Endothelial cell of umbilical vein (primary cell): ENCODE results near the gene AGO4. TPM values are rescaled to one million over a fixed set of nuclear protein-coding genes. Genes with fewer than 3 reads are reported as not detected.
A peak's percentile ranks its signal among the peaks of the same experiment; 100 is the strongest.

Source experiments
- BruUV-seq: library from RNA; stranded (reverse); fragments of 400-500 nt; replicated peaks from 2 replicates; lab custom pipeline; 2021; lab: Mats Ljungman, UMichigan
- CTCF ChIA-PET: fragments of 300-600, 350-600 bp; sonication (Branson Sonifier 250); formaldehyde crosslinking; loops from one replicate; lab custom pipeline; 2021; ENCODE audit warnings: antibody characterized with exemption, inconsistent platforms; lab: Charles Lee
- POLR2A ChIA-PET: fragments of 300-600, 350-600 bp; sonication (Branson Sonifier 250); formaldehyde crosslinking; loops from one replicate; lab custom pipeline; 2021; ENCODE audit warnings: antibody characterized with exemption, inconsistent platforms; lab: Charles Lee
- DNase-seq: peaks from one replicate; pipeline ENCODE4 v3.0.0-alpha.2; 2011; ENCODE audit warnings: low read depth, low spot score
- FAIRE-seq: peaks from 2 replicates; lab custom pipeline; 2011; peaks lifted over from hg19 to GRCh38; lab: Jason Lieb, UNC
- H2AFZ ChIP-seq: 2 replicates; pipeline ENCODE4 v1.6.0; 2012; ENCODE audit warnings: low read depth, low read length, control low read depth, inconsistent platforms
- H3K27ac ChIP-seq: 2 replicates; pipeline ENCODE4 v1.5.1; 2011; ENCODE audit warnings: low read depth, mild to moderate bottlenecking, control low read depth, low read length, moderate library complexity; ENCODE audit not compliant: insufficient read depth
- H3K27me3 ChIP-seq, 2 experiments: 2 replicates each; pipeline versions ENCODE4 v1.6.0 to v1.6.1; 2011; ENCODE audit warnings: low read length in 2 of 2, mixed read lengths in 1 of 2; ENCODE audit not compliant: control insufficient read depth in 2 of 2, insufficient read depth in 2 of 2
- H3K36me3 ChIP-seq, 2 experiments: 2 replicates in 1 of 2; 3 replicates in 1 of 2; pipeline ENCODE4 v1.5.1; 2011; ENCODE audit warnings: low read length in 2 of 2, mild to moderate bottlenecking in 1 of 2, moderate library complexity in 1 of 2; ENCODE audit not compliant: control insufficient read depth in 2 of 2, insufficient read depth in 2 of 2; ENCODE audit errors: extremely low read depth in 1 of 2
- H3K4me1 ChIP-seq: 3 replicates; pipeline ENCODE4 v1.5.1; 2011; ENCODE audit warnings: mild to moderate bottlenecking, low read length; ENCODE audit not compliant: control insufficient read depth, insufficient read depth; ENCODE audit errors: extremely low read depth
- H3K4me2 ChIP-seq: 2 replicates; pipeline ENCODE4 v1.6.1; 2011; ENCODE audit warnings: low read length, control low read depth, mixed read lengths; ENCODE audit not compliant: insufficient read depth
- H3K4me3 ChIP-seq, 3 experiments: fragments of 200-600 bp in 1 of 3; sonication (generic), shearing (Covaris generic) in 1 of 3; replicated peaks in 1 of 3; 2 replicates each; pipeline ENCODE4 v1.5.1; 2011 to 2016; ENCODE audit warnings: control low read depth in 3 of 3, low read length in 3 of 3, mild to moderate bottlenecking in 2 of 3, inconsistent platforms in 1 of 3, low read depth in 1 of 3, moderate library complexity in 1 of 3; ENCODE audit not compliant: insufficient read depth in 1 of 3
- H3K79me2 ChIP-seq: 2 replicates; pipeline ENCODE4 v1.6.0; 2012; ENCODE audit warnings: low read length, inconsistent platforms; ENCODE audit not compliant: control insufficient read depth, insufficient read depth
- H3K9ac ChIP-seq: replicated peaks from 2 replicates; pipeline ENCODE3; 2011; ENCODE audit warnings: low read length, control low read depth; ENCODE audit not compliant: insufficient read depth; ENCODE audit errors: extremely low read depth
- H3K9me1 ChIP-seq: replicated peaks from 3 replicates; pipeline ENCODE4 v1.6.0; 2011; ENCODE audit warnings: mild to moderate bottlenecking, low read length; ENCODE audit not compliant: control insufficient read depth, insufficient read depth; ENCODE audit errors: extremely low read depth
- H3K9me3 ChIP-seq: replicated peaks from 2 replicates; pipeline ENCODE4 v1.5.1; 2012; ENCODE audit warnings: low read length, inconsistent platforms; ENCODE audit not compliant: control insufficient read depth, insufficient read depth
- H4K20me1 ChIP-seq: replicated peaks from 2 replicates; pipeline ENCODE3; 2011; ENCODE audit warnings: mild to moderate bottlenecking, low read length; ENCODE audit not compliant: control insufficient read depth, insufficient read depth; ENCODE audit errors: extremely low read depth
- CTCF ChIP-seq, 2 donors: IDR thresholded peaks; 1 replicate in 1 of 2; 2 replicates in 1 of 2; pipeline ENCODE4 v1.5.1; 2011; ENCODE audit warnings: low read length in 2 of 2, mild to moderate bottlenecking in 2 of 2, moderate library complexity in 2 of 2, control low read depth in 1 of 2, inconsistent platforms in 1 of 2, low read depth in 1 of 2; ENCODE audit not compliant: insufficient read depth in 1 of 2; ENCODE audit errors: extremely low read depth in 1 of 2
- EZH2 ChIP-seq: IDR thresholded peaks from 2 replicates; pipeline ENCODE4 v1.6.1; 2012; ENCODE audit warnings: borderline replicate concordance, low read depth, mild to moderate bottlenecking, moderate library complexity, low read length, inconsistent platforms; ENCODE audit not compliant: severe bottlenecking
- FOS ChIP-seq: IDR thresholded peaks from 2 replicates; pipeline ENCODE4 v1.6.1; 2011; ENCODE audit warnings: mild to moderate bottlenecking, low read length, moderate library complexity, borderline replicate concordance; ENCODE audit not compliant: insufficient read depth
- GATA2 ChIP-seq: IDR thresholded peaks from 2 replicates; pipeline ENCODE4 v1.7.0; 2011; ENCODE audit warnings: low read depth, mild to moderate bottlenecking, moderate library complexity, mixed read lengths, low read length; ENCODE audit not compliant: insufficient read length, insufficient read depth
- JUN ChIP-seq: IDR thresholded peaks from 2 replicates; pipeline ENCODE4 v1.6.1; 2011; ENCODE audit warnings: borderline replicate concordance, low read depth; ENCODE audit not compliant: insufficient read length, insufficient read depth
- MAX ChIP-seq: IDR thresholded peaks from 2 replicates; pipeline ENCODE4 v1.6.1; 2011; ENCODE audit not compliant: insufficient read depth, insufficient read length
- MYC ChIP-seq: IDR thresholded peaks from one replicate; pipeline ENCODE4 v1.6.1; 2011; ENCODE audit warnings: mild to moderate bottlenecking, low read depth, low read length
- POLR2A ChIP-seq: IDR thresholded peaks from 2 replicates; pipeline ENCODE4 v1.6.1; 2012; ENCODE audit warnings: low read depth, mild to moderate bottlenecking, control low read depth, low read length
- POLR2AphosphoS5 ChIP-seq: IDR thresholded peaks from 2 replicates; pipeline ENCODE4 v1.6.1; 2012; ENCODE audit warnings: low read depth, mild to moderate bottlenecking, control low read depth, low read length, moderate library complexity; ENCODE audit not compliant: insufficient read depth
- dilution Hi-C: fragments of 300-500 bp; cut with MboI; formaldehyde crosslinking; loops from one replicate; pipeline ENCODE4 v1.15.0; 2019; ENCODE audit warnings: low sequenced_read_pairs; ENCODE audit not compliant: extremely low pct_ligation_motif_present
- intact Hi-C: fragments of 100-400 bp; cut with micrococcal nuclease; formaldehyde crosslinking; loops from one replicate; pipeline ENCODE4 v1.10.0; 2022
- polyA plus RNA-seq, 4 experiments: library from polyadenylated mRNA; depleted of rRNA in 3 of 4; stranded (reverse) in 3 of 4; unstranded in 1 of 4; fragments of >200 nt; gene quantifications; 2 replicates each; pipeline versions ENCODE4 v1.2.1 to v1.2.3, GENCODE V29; 2011 to 2012; ENCODE audit warnings: missing spikeins in 1 of 4
- total RNA-seq: library from RNA; stranded (reverse); gene quantifications from 2 replicates; pipeline ENCODE4 v1.2.3, GENCODE V29; 2021

Gene AGO4
- total and polyA plus RNA-seq, 2 donors (not counting 3 experiments of a cell fraction or from before 2014, with no cell fraction given), result 11.1 to 19.8 TPM

- ChIA-PET CTCF (interaction anchor here (0.6 kb wide), 1 partner anchor 21 kb away, joined by 3 read pairs; no protein-coding TSS in a partner anchor), POLR2A (no interaction called here)
- no peak overlapping the region for H3K4me3 ChIP-seq
- no peaks in the 10 kb centered on the region for H3K27me3 ChIP-seq
- intact Hi-C loops, result no loop called here
- H3K9me1 ChIP-seq, result no peaks in the 10 kb centered on the region
- BruUV-seq, result no TSS peak
- TF ChIP-seq GATA2, result no peak
- no peak for TF ChIP-seq JUN
- TF ChIP-seq MAX, result no peak
- TF ChIP-seq CTCF (IDR thresholded peaks at IDR 0.05; ENCODE audit: extremely low read depth in 1 of 2, insufficient read depth in 1 of 2, low read depth in 1 of 2, low read length in 2 of 2), result no peak
- no peak for TF ChIP-seq MYC
- TF ChIP-seq POLR2A, result no peak
- TF ChIP-seq FOS, result no peak
- no peak for TF ChIP-seq EZH2
- no peak for TF ChIP-seq POLR2AphosphoS5
- no peak overlapping the region for H2AFZ ChIP-seq
- H3K4me2 ChIP-seq, result no peak overlapping the region
- dilution Hi-C loops, result no loop called here
- H3K9me3 ChIP-seq, result no peaks in the 10 kb centered on the region
- peaks cover 0 to 3% of the 10 kb centered on the region in 2 experiments for H3K36me3 ChIP-seq
- H4K20me1 ChIP-seq, result no peaks in the 10 kb centered on the region
- DNase-seq, result no peak
- no peak overlapping the region for H3K9ac ChIP-seq
- no peak overlapping the region for H3K27ac ChIP-seq
- H3K4me1 ChIP-seq, result peaks cover 17% of the 10 kb centered on the region
- peak; percentile 24 for FAIRE-seq
- H3K79me2 ChIP-seq, result peaks cover 16% of the 10 kb centered on the region
These were observed 77.1 kb downstream of the AGO4 start for GRCh38 chr1:35884934-35885333.
